Heart left ventricle (tissue), 16 donors: Measurements from ENCODE around the gene RAB26. TPM values are rescaled to one million over a fixed set of nuclear protein-coding genes. Genes with fewer than 3 reads are reported as not detected.

ENCODE experiments used
- ATAC-seq, 4 donors: fragments of 200-7000 bp; cut with Tn5 transposase; one replicate each; pipeline ENCODE4 v1.9.1; 2020 to 2022; ENCODE audit warnings: moderate library complexity in 4 of 4, mild to moderate bottlenecking in 3 of 4, moderate number of reproducible peaks in 1 of 4
- DNase-seq, 5 donors: peaks; one replicate each; pipeline ENCODE4 v3.0.0-alpha.2; 2020
- H3K27ac ChIP-seq, 12 donors: fragments of 200-600 bp; sonication (generic) in 4 of 12; one replicate each; pipeline versions ENCODE4 v1.5.0 to v1.8.0; 2016 to 2022; ENCODE audit warnings: mild to moderate bottlenecking in 2 of 12
- H3K27me3 ChIP-seq, 9 donors: fragments of 200-600 bp; sonication (generic) in 2 of 9; one replicate each; pipeline versions ENCODE4 v1.5.1 to v1.8.0; 2016 to 2022; ENCODE audit warnings: mild to moderate bottlenecking in 3 of 9
- H3K36me3 ChIP-seq, 9 donors: fragments of 200-600 bp; sonication (generic) in 2 of 9; one replicate each; pipeline versions ENCODE4 v1.5.0 to v1.8.0; 2018 to 2022; ENCODE audit warnings: mild to moderate bottlenecking in 2 of 9
- H3K4me1 ChIP-seq, 12 donors: fragments of 200-600 bp; sonication (generic) in 4 of 12; one replicate each; pipeline versions ENCODE4 v1.5.0 to v1.8.0; 2016 to 2022; ENCODE audit warnings: mild to moderate bottlenecking in 3 of 12
- H3K4me3 ChIP-seq, 12 donors: fragments of 200-600 bp; sonication (generic) in 4 of 12; one replicate each; pipeline versions ENCODE4 v1.5.0 to v1.8.0; 2017 to 2022; ENCODE audit warnings: mild to moderate bottlenecking in 9 of 12, moderate library complexity in 4 of 12
- H3K9me3 ChIP-seq, 12 donors: fragments of 200-600 bp; sonication (generic) in 4 of 12; one replicate each; pipeline versions ENCODE4 v1.5.0 to v1.8.0; 2016 to 2022; ENCODE audit warnings: mild to moderate bottlenecking in 1 of 12
- CTCF ChIP-seq, 12 donors: fragments of 200-600 bp; sonication (generic) in 4 of 12; IDR thresholded peaks; one replicate each; pipeline versions ENCODE4 v1.5.0 to v1.8.0; 2018 to 2022; ENCODE audit warnings: antibody characterized with exemption in 12 of 12, mild to moderate bottlenecking in 5 of 12
- POLR2A ChIP-seq, 2 donors: fragments of 450-650 bp; IDR thresholded peaks; one replicate each; pipeline ENCODE4 v1.6.1; 2017; ENCODE audit warnings: antibody characterized with exemption in 2 of 2, mild to moderate bottlenecking in 2 of 2, moderate library complexity in 2 of 2
- WGBS, 4 donors: extraction: QIAGEN DNeasy Blood & Tissue Kit in 2 of 4; methylation state at CpG; one replicate each; pipeline versions ENCODE4 v1.1.5 to v1.1.7; 2013 to 2018; 5-methylcytosine and 5-hydroxymethylcytosine counted together
- intact Hi-C, 10 donors: fragments of 100-400 bp; cut with DNase I; formaldehyde crosslinking; loops; one replicate each; pipeline versions ENCODE4 v1.11.1 to v1.14.2; 2022
- polyA plus RNA-seq, 2 donors: library from polyadenylated mRNA; stranded (reverse); fragments of 200-250 nt; gene quantifications; one replicate each; pipeline ENCODE4 v1.2.3, GENCODE V29; 2013
- total RNA-seq, 9 donors: library from RNA; depleted of rRNA in 2 of 9; stranded (reverse); fragments of >200 nt in 2 of 9; fragmentation: NEBNext Ultra II Directional in 3 of 9; extraction: Animal tissue kit (Norgen Biotek cat#: 25700) in 3 of 9; gene quantifications; one replicate each; pipeline versions ENCODE4 v1.1.0 to v1.2.4, GENCODE V29; 2016 to 2023
- donor health status: ischemic (EF 13 %, LVEDD 7.1; RV severe dilation, severe dysfunction).
- donor health status: healthy with polysubstance abuse.
- donor health status: DM: no; HTN: yes; CAD: no.
- donor health status: DM: no; HTN: no; CAD: no.
- donor health status: ischemic (EF 25% LVEDD 6.9; RV normal size, moderate dysfunction).
- donor health status: ischemic (EF 25% LVEDD 5.7; RV mildly dilated, moderate dysfunction).
- donor health status: healthy.
- donor health status: DM: yes; HTN: yes; CAD: no.
- donor health status: ischemic (EF 35%, LVEDD 5.7; RV mildly dilated, moderate dysfunction).
- donor health status: nonischemic (EF 11% LVEDD 7.7; RV severe dilation, severe dysfunction).
- donor health status: DM: yes; HTN: yes; CAD: no.
- donor health status: PGD.
- donor health status: ischemic (EF 29% LVEDD 5.4; RV normal size, mild dysfunction).
- donor health status: nonischemic (EF 23%, LVEDD 6.1; RV moderate dilation, normal function).

The RAB26 gene
- total and polyA plus RNA-seq, 11 donors: 0.28 to 5.0 (median 0.75) TPM

GRCh38 chr16:2184962-2185361 lies 36.5 kb downstream of the RAB26 start:
- Histone ChIP-seq H3K4me3 (no peak overlapping the region), H3K9me3 (no peaks in the 10 kb centered on the region), H3K4me1 (no peaks in the 10 kb centered on the region), H3K27me3 (no peaks in the 10 kb centered on the region), H3K36me3 (no peaks in the 10 kb centered on the region), H3K27ac (no peak overlapping the region)
- TF ChIP-seq CTCF (IDR thresholded peaks at IDR 0.05) (no peak), POLR2A (IDR thresholded peaks at IDR 0.05) (no peak)
- intact Hi-C loops: no loop called here
- DNase-seq (no peak), ATAC-seq (no peak)
- WGBS, 4 donors: 76 to 90% (median 87%) methylated on average over 11 to 20 of the region's 20 CpGs

GRCh38 chr16:2186064-2186463 lies 37.6 kb downstream of the RAB26 start:
- Histone ChIP-seq H3K4me3 (no peak overlapping the region), H3K9me3 (no peaks in the 10 kb centered on the region), H3K27ac (no peak overlapping the region), H3K27me3 (no peaks in the 10 kb centered on the region), H3K36me3 (no peaks in the 10 kb centered on the region), H3K4me1 (no peaks in the 10 kb centered on the region)
- DNase-seq (no peak), ATAC-seq (no peak)
- 86 to 92% (median 90%) methylated on average over 13 of the region's 13 CpGs for WGBS, 4 donors
- intact Hi-C loops: no loop called here
- TF ChIP-seq POLR2A (IDR thresholded peaks at IDR 0.05) (no peak), CTCF (IDR thresholded peaks at IDR 0.05) (no peak)

GRCh38 chr16:2186505-2186904 lies 38.1 kb downstream of the RAB26 start:
- Histone ChIP-seq H3K9me3 (no peaks in the 10 kb centered on the region), H3K27ac (no peak overlapping the region), H3K4me1 (peaks cover 0 to 4% (median 0%) of the 10 kb centered on the region in 12 donors), H3K36me3 (no peaks in the 10 kb centered on the region), H3K27me3 (no peaks in the 10 kb centered on the region), H3K4me3 (no peak overlapping the region)
- TF ChIP-seq POLR2A (IDR thresholded peaks at IDR 0.05): no peak
- TF ChIP-seq CTCF (IDR thresholded peaks at IDR 0.05): no peak
- no peak for ATAC-seq
- intact Hi-C loops: no loop called here
- DNase-seq: no peak
- WGBS, 4 donors: 82 to 93% (median 86%) methylated on average over 10 to 20 of the region's 20 CpGs

GRCh38 chr16:2187212-2187611 lies 38.8 kb downstream of the RAB26 start:
- no peaks in the 10 kb centered on the region for H3K9me3 ChIP-seq
- H3K36me3 ChIP-seq: no peaks in the 10 kb centered on the region
- H3K27me3 ChIP-seq: no peaks in the 10 kb centered on the region
- intact Hi-C loops: no loop called here
- WGBS, 4 donors: 79 to 87% (median 81%) methylated on average over 16 to 17 of the region's 17 CpGs
- H3K27ac ChIP-seq: no peak overlapping the region
- TF ChIP-seq POLR2A (IDR thresholded peaks at IDR 0.05): no peak
- TF ChIP-seq CTCF (IDR thresholded peaks at IDR 0.05): no peak
- peaks cover 0 to 6% (median 0%) of the 10 kb centered on the region in 12 donors for H3K4me1 ChIP-seq
- no peak for ATAC-seq
- DNase-seq: no peak
- no peak overlapping the region for H3K4me3 ChIP-seq
